GM18909 (cell line): Measurements from ENCODE around the gene EFR3B.

ENCODE experiments used
- ATAC-seq: cut with Tn5 transposase; IDR thresholded peaks from one replicate; pipeline ENCODE4 v1.9.1; 2021; ENCODE audit warnings: mild to moderate bottlenecking; ENCODE audit not compliant: unreplicated experiment, poor library complexity

The EFR3B gene

DNA sequence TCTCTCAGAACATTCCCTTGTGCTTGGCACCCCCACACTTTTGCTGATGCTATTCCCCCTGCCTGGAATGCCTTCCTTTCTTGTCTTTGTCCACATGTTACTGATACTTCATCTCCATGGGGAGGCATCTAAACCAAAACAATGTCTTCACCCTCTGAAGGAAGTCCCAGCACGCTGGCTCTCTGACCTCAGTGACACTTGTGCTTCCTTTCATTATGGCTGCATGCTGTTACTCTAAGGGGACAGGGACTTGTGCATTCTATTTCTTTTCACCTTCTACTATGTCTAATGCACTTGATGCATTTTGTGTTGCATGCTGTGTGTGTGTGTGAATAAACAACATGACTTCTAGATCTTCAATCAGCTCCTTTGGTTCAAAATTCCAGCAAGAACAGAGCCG is 24.6 kb downstream of the EFR3B start:
- no peak for ATAC-seq

DNA sequence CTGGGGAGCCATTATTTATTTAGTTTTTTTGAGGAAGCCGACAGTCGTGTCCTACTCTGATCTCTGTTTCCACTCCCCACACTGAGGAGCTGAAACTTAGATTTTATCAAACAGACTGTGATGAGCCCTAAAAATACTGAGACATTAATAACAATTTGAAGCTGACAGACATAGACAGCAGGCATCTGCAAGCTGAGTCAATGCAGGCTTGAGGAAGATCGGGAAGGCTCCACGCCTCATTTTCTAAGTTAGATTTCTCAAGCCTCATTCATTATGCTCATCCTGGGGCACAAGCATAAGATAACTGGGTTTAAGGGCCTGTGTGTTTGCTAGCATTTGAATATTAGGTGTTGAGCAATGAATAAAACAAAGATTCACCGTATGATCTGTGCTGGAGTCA is 26.3 kb downstream of the EFR3B start:
- no peak for ATAC-seq

DNA sequence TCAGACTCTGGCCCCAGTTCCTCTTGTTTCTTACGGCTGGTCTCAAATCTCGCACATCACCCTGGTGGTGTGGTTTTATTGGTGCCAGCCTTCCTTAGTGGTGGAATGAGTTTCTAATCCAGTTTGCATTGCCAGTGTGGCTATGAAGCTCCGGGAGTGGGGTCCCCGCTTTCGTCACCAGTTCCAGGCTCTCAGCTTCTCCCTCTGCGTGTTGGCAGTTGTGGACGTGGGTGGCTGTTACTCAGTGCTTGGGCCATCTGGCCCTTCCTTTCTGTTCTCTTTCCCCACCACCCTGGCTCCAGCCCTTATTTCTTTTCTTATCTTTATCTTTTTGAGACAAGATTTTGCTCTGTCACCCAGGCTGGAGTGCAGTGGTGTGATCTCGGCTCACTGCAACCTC is 30.1 kb downstream of the EFR3B start:
- no peak for ATAC-seq

DNA sequence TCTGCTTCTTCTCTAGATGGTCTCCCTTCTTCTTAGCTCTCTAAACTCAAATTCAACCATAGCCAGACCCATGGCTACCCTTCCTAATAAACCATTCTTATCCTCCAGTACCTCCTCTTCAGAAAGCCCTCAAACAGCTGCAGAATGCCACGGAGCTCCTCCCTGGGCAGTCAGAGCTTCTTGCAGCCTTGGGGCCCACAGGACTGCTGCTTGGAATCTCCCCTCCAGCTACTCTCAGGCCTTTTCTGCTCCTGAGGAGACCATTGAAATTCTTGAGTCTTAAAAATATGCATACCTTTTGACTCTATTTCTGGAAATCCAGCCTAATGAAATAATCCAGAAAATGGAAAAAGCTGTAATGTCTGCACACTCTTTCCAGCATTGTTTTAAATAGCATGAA is 30.7 kb downstream of the EFR3B start:
- ATAC-seq, result no peak

DNA sequence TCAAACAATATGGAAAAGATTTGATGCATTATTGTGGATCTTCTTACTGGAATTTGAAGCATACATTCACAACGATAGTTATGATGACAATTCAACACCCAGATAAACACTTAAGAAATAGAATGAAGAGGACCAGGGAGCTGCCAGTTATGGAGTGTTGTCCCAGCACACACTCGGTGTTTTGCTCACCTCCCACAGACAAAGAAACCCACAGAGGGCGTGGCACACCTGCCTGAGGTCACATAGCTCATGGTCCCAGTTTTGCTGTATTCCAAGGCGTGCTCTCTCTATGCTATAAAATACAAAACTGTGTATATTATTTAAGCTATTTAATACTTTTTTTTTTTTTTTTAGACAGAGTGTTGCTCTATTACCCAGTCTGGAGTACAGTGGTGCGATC is 31.1 kb downstream of the EFR3B start:
- ATAC-seq, result no peak

DNA sequence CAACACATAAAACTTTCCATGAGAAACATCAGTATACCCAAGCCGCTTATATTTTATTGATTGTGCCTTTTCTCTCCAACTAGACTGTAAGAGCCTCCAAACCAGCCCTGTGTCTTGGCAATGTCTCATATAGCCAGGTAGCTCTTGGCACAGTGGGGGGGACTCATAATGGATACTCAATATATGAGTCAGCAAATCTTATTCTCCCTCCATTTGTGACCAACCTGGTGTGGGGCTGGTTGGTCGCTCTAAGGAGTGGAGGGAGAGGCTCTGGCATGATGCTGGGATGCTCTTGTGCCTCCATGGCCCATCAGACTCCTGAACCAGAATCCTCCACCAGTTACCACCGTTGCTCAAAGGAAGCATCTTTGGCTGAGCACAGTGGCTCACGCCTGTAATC is 32.0 kb downstream of the EFR3B start:
- no peak for ATAC-seq

DNA sequence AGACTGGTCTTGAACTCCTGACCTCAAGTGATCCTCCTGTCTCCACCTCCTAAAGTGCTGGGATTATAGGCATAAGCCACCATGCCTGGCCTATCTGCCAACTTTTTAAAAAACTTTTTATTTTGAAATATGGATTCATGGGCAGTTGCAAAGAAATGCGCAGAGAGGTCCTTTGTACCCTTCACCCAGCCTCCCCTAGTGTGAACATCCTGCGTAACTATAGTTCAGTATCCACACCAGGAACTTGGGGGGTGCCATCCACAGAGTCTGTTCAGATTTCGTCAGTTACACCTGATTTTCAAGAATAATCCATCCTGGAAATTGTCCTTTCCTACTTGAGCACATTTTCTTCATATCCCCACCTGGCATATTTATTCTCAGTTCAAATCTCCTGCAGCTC is 33.0 kb downstream of the EFR3B start:
- ATAC-seq, result no peak

DNA sequence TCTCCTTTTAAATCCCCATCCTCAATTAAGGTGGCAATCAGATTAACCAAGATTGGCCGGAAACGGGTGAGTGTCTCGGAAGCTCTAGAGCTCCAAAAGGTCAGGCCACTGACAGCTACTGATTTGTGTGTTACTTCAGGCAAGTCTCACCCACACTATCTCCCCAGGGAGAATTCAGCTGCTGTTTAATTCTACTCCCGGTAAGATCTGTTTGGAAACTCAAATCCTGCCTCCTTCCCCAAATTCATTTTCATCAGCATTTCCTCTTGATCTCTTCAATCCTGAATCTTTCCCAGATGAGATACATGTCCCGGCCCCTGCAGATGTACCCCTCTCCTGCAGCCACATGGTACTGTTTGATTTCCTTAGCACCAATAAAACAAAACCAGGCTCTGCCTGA is 34.9 kb downstream of the EFR3B start:
- ATAC-seq, result no peak

DNA sequence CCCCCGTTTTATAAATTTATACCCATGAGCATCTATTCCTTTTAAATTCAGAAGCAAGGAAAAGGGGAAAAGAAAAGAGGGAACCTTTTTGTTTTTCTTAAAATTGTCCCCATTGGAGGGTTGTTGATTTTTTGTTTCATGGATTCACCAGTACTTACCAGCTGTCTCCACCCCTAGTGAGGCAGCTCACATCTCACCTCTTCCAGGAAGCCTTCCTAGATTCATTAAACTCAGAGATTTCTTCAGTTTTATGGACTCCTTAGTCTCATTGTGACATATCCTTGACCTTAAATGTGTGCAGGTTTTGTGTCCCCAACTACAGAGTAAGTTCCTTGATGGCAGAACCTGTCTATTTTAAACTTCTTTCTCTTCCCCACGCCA is 35.9 kb downstream of the EFR3B start:
- ATAC-seq, result no peak

DNA sequence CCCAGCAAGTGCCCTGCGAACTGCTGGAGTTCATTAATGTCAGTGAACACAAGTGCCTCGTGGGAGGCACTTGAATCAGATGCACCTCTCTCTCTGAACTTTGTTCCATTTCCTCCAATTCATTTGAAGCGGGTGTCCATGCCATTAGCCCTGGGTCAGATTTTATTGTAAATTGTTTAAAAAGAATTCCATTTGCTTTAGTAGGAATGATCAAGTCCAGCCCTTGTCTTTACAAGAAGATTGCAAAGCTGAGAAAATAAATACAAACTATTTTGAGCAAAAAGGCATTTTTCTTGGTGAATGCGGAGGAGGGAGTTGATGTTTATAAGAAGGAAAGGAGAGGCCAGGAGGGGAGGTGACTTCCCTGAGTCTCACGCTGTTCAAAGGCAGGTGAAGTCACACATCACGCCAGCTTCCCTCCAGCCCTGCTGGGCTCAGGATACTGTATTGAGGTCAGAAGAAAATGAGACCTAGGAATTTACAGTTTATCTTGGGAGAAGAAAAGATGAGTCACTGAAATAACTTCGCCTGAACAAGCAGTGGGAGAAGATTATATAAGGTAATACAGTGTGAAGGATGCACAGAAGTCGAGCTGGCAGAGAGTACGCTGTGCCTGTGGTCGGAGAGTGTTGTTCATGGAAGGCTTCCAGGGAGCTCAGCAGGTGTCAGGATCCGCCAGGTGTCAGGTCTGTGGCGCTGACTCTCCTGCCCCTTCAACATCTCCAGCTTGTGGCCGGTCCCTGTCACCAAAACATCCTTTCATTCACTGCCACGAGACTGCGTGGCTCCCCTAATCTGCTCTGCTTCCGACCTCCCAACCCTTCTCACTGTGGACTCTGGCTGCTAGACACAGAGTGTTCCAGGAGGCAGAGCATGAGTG is 36.5 kb downstream of the EFR3B start:
- ATAC-seq, result no peak

DNA sequence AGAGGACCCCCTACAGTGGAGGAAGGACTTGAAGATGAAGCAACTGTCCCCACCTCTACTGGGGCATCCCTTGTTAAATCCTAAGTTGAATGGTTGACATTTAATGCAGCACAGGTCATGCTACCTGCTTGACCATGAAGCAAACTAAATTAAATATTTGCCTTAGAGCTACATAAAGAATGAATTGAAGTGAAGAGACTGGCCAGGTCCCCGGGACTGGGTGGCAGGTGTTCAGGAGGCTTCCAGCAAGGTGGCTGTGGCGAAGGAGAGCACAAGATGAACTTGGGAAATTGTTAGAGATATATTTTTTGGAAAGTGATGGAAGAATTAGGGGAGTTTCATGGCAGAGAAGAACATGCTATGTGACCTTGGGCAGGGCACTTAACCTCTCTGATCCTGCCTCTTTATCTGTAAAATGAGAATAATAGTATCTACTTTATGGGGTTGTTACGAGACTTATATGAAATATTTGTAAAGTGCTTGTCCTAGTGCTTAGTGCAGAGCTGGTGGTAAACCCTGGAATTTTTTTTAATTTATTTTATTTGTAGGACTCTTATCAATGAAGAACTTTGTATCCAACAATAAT is 37.3 kb downstream of the EFR3B start:
- no peak for ATAC-seq

DNA sequence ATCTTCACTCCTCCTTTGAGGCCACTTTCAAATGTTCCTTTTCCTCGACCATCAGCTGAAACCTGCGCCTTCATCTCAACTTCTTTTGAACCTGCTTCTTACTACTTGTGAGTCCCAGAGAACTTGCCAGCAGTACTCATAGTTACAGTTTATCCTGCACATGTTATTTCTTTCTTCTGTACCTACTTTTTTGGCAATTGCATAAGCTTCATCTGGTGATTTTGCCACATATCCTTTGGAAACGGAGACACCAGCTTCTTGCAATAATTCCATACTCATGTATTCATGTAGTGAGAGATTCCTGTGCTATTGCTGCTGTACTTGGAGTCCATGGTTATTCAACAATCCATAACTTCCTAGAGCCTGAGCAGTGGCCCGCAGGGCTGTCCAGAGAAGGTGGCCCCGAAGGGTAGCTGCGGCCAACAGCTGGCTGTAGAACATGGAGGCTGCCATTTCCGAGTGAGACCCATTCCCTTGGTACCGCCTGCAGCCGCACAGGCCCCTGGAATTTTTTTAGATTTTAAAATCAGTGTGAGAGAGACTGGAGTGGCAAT is 39.4 kb downstream of the EFR3B start:
- no peak for ATAC-seq

DNA sequence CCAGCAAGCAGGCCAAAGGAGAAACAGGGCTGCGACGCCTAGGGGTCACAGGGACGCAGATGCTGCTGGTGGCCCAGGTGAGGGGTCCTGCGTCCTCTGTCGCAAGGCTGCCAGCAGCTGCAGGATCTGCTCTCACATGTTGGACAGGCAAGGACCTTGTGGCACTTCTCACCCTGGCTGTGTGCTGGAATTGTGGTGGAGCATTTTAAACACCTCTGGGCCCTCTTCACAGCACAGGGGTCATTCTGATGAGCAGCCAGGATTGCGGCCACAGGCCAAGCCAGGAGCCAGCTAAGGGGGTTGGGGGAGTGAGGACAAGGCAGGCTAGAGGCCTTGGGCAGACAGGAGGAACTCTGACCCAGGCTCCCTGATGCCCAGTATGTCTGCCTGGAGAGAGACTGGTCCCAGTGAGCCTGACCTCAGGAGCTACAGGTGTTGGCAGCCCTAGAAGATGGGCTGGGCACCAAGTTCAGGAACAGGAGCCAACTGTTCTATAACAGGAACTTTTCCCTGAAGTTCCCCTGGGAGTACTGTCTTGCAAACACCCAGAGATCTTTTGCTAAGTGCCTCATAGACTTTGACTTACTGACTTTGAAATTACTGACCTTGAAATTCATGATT is 40.2 kb downstream of the EFR3B start:
- no peak for ATAC-seq

DNA sequence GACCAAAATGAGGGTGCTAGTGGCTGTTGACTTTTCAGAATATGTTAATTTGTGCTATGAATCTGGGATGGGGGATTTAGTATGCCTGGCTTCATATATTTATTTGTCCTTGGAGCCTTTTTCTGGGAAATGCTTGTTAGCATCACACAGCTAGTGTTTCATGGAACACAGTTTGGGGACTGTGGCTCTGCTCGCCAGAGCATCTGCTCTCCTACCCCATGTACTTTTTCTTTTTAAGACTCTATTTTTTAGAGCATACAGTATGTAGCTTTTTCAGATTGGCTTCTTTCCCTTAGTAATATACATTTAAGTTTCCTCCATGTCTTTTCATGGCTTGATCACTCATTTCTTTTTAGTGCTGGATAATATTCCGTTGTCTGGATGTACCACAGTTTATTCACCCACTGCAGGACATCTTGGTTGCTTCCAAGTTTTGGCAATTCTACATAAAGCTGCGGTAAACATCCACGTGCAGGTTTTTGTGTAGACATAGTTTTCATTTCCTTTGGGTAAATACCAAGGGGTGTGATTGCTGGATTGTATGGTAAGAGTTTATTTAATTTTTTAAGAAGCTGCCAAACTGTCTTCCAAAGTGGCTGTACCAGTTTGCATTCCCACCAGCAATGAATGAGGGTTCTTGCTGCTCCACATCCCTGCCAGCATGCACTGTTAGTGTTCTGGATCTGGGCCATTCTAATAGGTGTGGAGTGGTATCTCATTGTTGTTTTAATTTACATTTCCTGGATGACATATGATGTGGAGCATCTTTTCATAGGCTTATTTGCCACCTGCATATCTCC is 44.1 kb downstream of the EFR3B start:
- ATAC-seq, result no peak

DNA sequence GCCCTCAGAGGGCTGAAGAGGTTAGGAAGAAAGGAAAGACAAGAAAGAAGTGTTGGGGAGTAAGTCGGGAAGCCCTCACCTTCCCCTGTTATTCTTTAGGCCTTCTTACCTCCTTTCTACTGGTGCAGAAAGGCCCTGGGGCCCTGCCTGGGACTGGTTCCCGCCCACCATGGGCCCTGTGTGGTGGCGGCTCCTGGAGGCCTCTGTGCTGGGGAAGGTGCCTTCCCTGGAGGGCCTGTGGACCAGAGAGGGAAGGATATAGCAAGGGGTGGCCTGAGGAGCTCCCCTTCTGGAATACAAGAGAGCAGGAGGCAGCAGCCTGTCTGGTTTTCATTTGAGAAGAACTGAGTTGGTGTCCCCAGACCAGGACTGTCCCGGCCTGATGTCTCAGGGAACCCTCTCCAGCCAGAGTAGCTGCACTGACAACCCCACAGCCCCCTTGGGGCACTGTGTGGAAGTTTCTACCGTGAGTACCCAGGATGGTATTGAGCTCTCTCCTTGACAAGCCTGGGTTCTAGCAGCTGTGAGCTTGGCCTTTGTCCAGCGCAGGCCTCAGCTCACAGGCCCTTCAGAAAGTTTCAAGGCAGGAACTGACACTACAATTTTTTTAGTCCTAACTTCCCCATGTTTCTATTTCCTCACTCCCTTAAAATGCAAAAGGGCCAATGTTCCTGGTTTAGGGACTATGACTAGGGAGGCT is 47.1 kb downstream of the EFR3B start:
- no peak for ATAC-seq

DNA sequence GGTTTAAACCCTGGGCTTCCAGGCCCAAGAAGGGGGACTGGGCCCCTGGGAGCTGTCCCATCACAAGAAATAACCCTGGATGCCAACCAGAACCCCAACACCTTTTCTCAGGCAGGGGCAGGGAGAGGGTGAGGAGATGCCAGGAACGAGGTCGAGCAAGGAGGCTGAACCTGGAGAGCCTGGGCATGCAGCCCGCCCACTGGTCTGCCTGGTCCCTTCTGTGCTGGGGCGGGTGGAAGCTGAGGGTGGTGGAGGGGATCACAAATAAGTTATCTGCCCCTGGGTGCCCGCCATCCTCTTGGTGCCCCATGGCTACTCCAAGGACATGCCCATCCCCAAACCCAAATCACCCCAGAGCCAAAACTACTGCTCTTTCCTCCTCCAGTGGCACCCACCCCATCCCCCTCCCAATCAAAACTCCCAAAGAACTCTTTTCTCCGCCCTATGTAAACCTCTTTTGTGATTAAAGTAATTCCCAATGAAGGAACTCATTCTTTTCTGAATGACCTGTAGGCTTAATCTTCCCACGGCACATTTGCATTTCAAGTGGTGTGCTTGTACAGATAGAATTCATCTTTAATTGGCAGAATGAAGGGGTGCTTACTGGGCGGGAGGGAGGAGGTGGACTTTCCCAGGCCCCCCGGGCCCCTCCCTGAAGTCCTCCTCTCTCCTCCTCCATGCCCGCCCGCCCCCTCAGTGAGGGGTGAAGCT is 47.9 kb downstream of the EFR3B start:
- no peak for ATAC-seq

DNA sequence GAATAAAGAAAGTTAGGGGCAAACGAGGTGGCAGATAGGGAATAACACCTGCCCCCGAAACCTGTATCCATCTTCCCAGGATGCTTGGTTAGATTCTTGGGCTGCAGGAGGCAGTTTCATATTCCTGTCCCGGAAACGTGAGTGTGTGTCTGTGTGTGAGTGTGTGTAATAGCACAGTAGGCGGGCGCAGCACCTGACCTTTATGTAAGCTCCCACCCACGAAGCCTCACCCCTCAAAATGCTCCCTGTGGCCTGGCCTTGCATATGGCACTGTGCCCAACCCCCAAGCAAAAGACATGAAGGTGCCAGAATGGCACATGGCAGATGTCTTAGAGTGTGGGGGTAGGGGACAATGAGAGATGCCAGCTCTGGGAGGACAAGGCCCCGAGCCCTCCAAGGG is 48.9 kb downstream of the EFR3B start:
- no peak for ATAC-seq

DNA sequence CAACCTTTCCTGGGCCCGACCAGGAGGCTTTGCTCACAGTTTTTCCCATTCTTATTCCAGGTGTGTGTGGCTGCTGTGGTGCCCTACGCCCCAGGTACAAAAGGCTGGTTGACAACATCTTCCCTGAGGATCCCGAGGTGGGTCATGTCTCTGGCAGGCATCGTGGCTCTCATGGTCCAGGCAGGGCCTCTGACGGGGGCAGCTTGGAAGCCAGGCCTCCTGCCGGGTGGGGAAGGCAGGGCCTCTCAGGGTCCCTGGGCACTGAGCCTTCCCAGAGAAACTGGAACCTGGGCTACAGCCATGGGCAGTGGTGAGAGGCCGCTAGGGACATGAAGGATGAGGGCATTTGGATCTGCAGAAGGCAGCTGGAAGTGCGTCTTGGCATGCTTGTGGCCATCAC is 49.4 kb downstream of the EFR3B start:
- ATAC-seq, result no peak

DNA sequence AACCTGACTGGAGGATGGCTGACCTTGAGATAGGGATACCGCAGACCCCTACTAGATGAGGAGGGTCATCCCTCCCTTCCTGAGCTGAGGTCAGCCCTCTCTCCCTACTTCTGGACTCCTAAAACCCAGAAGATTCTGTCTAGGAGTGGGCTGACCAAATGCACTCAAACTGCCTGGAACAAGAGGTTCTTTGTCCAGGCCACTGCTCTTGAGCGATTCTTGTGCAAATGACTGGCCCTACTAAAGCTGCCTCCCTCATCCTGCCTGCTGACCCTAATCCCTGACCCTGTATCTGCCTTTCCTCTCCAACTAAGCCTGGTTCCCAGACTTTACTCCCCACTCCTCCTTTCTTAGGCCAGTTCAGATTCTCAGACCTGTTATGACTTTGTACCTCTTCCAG is 56.2 kb downstream of the EFR3B start:
- no peak for ATAC-seq
